ENCODE data around the gene SEMA3F. TPM values are rescaled to one million over a fixed set of nuclear protein-coding genes. Genes with fewer than 3 reads are reported as not detected.

Gene SEMA3F
- total RNA-seq, 5 donors from 2014 or later (not counting 1 experiment from before 2014, with no cell fraction given) = 0.32 to 0.46 (median 0.36) TPM; not detected in 1

GRCh38 chr3:50120364-50121071 is 34.6 kb upstream of the SEMA3F start:
- peaks cover 15 to 57% of the 10 kb centered on the region in 2 donors for H3K36me3 ChIP-seq (ENCODE audit: control insufficient read depth in 2 of 2, extremely low read depth in 1 of 2, insufficient read depth in 1 of 2, low read length in 1 of 2)
- H3K27ac Mint-ChIP-seq = no peak overlapping the region

GRCh38 chr3:50121072-50122032 is 33.8 kb upstream of the SEMA3F start:
- ATAC-seq (replicated peaks in 1 of 4) (peak; percentile 78 to 86 (median 82)), DNase-seq (peak; percentile 25 to 86 (median 64))
- peaks cover 22% of the 10 kb centered on the region for H3K36me3 Mint-ChIP-seq
- Histone ChIP-seq H3K27me3 (replicated peaks in 1 of 2; ENCODE audit: control insufficient read depth in 2 of 2, extremely low read depth in 1 of 2, insufficient read depth in 2 of 2, low read length in 1 of 2) (no peaks in the 10 kb centered on the region), H3K36me3 (ENCODE audit: control insufficient read depth in 2 of 2, extremely low read depth in 1 of 2, insufficient read depth in 1 of 2, low read length in 1 of 2) (peaks cover 15 to 49% of the 10 kb centered on the region in 2 donors), H3K9me3 (no peaks in the 10 kb centered on the region), H3K4me3 (ENCODE audit: control insufficient read depth in 1 of 2, extremely low read depth in 1 of 2, low read length in 1 of 2) (no peak overlapping the region), H3K4me1 (ENCODE audit: control insufficient read depth in 1 of 2, extremely low read depth in 1 of 2, insufficient read depth in 2 of 2, low read length in 2 of 2) (peaks cover 0 to 11% of the 10 kb centered on the region in 2 experiments), H3K27ac (ENCODE audit: low read length) (no peak overlapping the region)
- peaks cover 0 to 4% (median 0%) of the 10 kb centered on the region in 3 donors for H3K4me1 Mint-ChIP-seq
- POLR2A ChIA-PET = no interaction called here
- no peak overlapping the region for H3K4me3 Mint-ChIP-seq
- WGBS (ENCODE audit: insufficient coverage) = 39% methylated on average over 10 of the region's 13 CpGs
- CTCF ChIA-PET = interaction anchor here (0.6 to 1.5 kb wide), 3 partner anchors 28 to 126 kb away, joined by 3 to 5 read pairs (median 3); no protein-coding TSS in a partner anchor
- H3K27me3 Mint-ChIP-seq = no peaks in the 10 kb centered on the region
- H3K27ac Mint-ChIP-seq = no peak overlapping the region
- H3K9me3 Mint-ChIP-seq = no peaks in the 10 kb centered on the region

More at GRCh38 chr3:50120364-50121071, 34.6 kb upstream of the SEMA3F start:
- Mint-ChIP-seq H3K27me3 (no peaks in the 10 kb centered on the region), H3K4me3 (no peak overlapping the region), H3K4me1 (peaks cover 0 to 4% (median 0%) of the 10 kb centered on the region in 3 donors), H3K9me3 (no peaks in the 10 kb centered on the region), H3K36me3 (peaks cover 30% of the 10 kb centered on the region)
- Histone ChIP-seq H3K9me3 (no peaks in the 10 kb centered on the region), H3K4me3 (ENCODE audit: control insufficient read depth in 1 of 2, extremely low read depth in 1 of 2, low read length in 1 of 2) (no peak overlapping the region), H3K27ac (ENCODE audit: low read length) (no peak overlapping the region), H3K27me3 (replicated peaks in 1 of 2; ENCODE audit: control insufficient read depth in 2 of 2, extremely low read depth in 1 of 2, insufficient read depth in 2 of 2, low read length in 1 of 2) (no peaks in the 10 kb centered on the region), H3K4me1 (ENCODE audit: control insufficient read depth in 1 of 2, extremely low read depth in 1 of 2, insufficient read depth in 2 of 2, low read length in 2 of 2) (peaks cover 0 to 11% of the 10 kb centered on the region in 2 experiments)
- CTCF ChIA-PET = interaction anchor here (0.6 to 1.5 kb wide), 5 partner anchors 27 to 317 kb away, joined by 3 to 5 read pairs (median 3); partner anchors contain the start of gene INKA1 (in 1 of the 2)
- 89% methylated on average over 8 of the region's 10 CpGs for WGBS (ENCODE audit: insufficient coverage)
- ATAC-seq (replicated peaks in 1 of 4) = peak in 2 of 4 experiments; percentile 6 to 7
- POLR2A ChIA-PET = no interaction called here
- DNase-seq = no peak

GRCh38 chr3:50122071-50122470 is 33.1 kb upstream of the SEMA3F start:
- no peak for DNase-seq
- CTCF ChIA-PET = interaction anchor here in 1 of 2 donors (1.0 kb wide), 1 partner anchor 124 kb away, joined by 4 read pairs; no protein-coding TSS in a partner anchor
- H3K27ac ChIP-seq (ENCODE audit: low read length) = no peak overlapping the region
- peaks cover 0 to 11% of the 10 kb centered on the region in 2 experiments for H3K4me1 ChIP-seq (ENCODE audit: control insufficient read depth in 1 of 2, extremely low read depth in 1 of 2, insufficient read depth in 2 of 2, low read length in 2 of 2)
- no peak overlapping the region for H3K4me3 Mint-ChIP-seq
- peaks cover 15 to 42% of the 10 kb centered on the region in 2 donors for H3K36me3 ChIP-seq (ENCODE audit: control insufficient read depth in 2 of 2, extremely low read depth in 1 of 2, insufficient read depth in 1 of 2, low read length in 1 of 2)
- no peak overlapping the region for H3K27ac Mint-ChIP-seq
- H3K27me3 Mint-ChIP-seq = no peaks in the 10 kb centered on the region
- POLR2A ChIA-PET = no interaction called here
- no peaks in the 10 kb centered on the region for H3K9me3 ChIP-seq
- H3K36me3 Mint-ChIP-seq = peaks cover 15% of the 10 kb centered on the region
- no peak overlapping the region for H3K4me3 ChIP-seq (ENCODE audit: control insufficient read depth in 1 of 2, extremely low read depth in 1 of 2, low read length in 1 of 2)
- no peaks in the 10 kb centered on the region for H3K9me3 Mint-ChIP-seq
- peaks cover 0 to 2% of the 10 kb centered on the region in 2 experiments for H3K27me3 ChIP-seq (replicated peaks in 1 of 2; ENCODE audit: control insufficient read depth in 2 of 2, extremely low read depth in 1 of 2, insufficient read depth in 2 of 2, low read length in 1 of 2)
- H3K4me1 Mint-ChIP-seq = peaks cover 0 to 4% (median 0%) of the 10 kb centered on the region in 3 donors
- 100% methylated on average over 2 of the region's 2 CpGs for WGBS (ENCODE audit: insufficient coverage)
- ATAC-seq (replicated peaks in 1 of 4) = no peak

DNA sequence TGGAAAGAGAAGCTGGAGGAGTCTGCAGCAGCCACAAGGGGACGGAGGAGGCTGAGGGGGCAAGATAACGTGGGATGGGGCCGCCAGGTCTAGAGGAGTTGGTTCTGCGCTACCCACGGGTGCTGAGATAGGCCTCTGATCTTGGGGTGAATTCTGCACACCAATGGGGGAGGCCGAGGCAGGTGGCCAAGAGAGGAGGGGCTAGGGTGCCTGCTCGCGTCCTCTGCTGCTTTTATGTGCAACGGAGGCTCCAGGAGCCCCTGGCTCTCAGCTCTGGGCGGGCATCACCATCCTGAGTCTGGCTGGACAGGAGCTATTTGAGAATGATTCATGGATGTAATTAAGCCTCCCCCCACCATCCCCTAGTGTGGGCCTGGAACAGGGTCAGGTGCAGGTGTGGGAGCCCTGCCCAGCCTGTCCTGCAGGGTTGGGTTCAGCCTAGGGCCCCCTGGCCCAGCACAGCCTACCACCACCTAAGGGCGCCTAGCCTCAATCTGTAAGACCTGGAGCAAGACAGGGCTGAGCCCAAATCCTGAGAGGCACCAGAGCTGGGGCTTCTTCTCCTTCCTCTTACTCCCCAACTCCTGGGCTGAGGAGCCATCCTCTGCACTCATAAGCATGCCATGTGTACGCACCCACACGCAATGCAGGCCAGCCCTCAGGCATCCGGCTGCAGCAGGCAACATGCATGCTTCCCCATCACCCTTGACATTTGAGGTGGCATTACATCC is 32.3 kb upstream of the SEMA3F start:
- Histone ChIP-seq H3K9me3 (no peaks in the 10 kb centered on the region), H3K4me1 (ENCODE audit: control insufficient read depth in 1 of 2, extremely low read depth in 1 of 2, insufficient read depth in 2 of 2, low read length in 2 of 2) (peaks cover 0 to 11% of the 10 kb centered on the region in 2 experiments), H3K27ac (ENCODE audit: low read length) (no peak overlapping the region), H3K4me3 (ENCODE audit: control insufficient read depth in 1 of 2, extremely low read depth in 1 of 2, low read length in 1 of 2) (no peak overlapping the region), H3K36me3 (ENCODE audit: control insufficient read depth in 2 of 2, extremely low read depth in 1 of 2, insufficient read depth in 1 of 2, low read length in 1 of 2) (peaks cover 14 to 34% of the 10 kb centered on the region in 2 donors), H3K27me3 (replicated peaks in 1 of 2; ENCODE audit: control insufficient read depth in 2 of 2, extremely low read depth in 1 of 2, insufficient read depth in 2 of 2, low read length in 1 of 2) (peaks cover 0 to 3% of the 10 kb centered on the region in 2 experiments)
- Mint-ChIP-seq H3K4me3 (no peak overlapping the region), H3K9me3 (no peaks in the 10 kb centered on the region), H3K4me1 (peaks cover 0 to 4% (median 0%) of the 10 kb centered on the region in 3 donors), H3K27ac (peak overlapping the region in 1 of 2 donors; percentile 23), H3K27me3 (no peaks in the 10 kb centered on the region), H3K36me3 (peaks cover 12% of the 10 kb centered on the region)
- POLR2A ChIA-PET = no interaction called here
- CTCF ChIA-PET = interaction anchor here (0.6 to 1.0 kb wide), 3 partner anchors 123 to 307 kb away, joined by 3 to 5 read pairs (median 4); no protein-coding TSS in a partner anchor
- ATAC-seq (replicated peaks in 1 of 4) = no peak
- DNase-seq = no peak
- WGBS (ENCODE audit: insufficient coverage) = 82% methylated on average over 10 of the region's 14 CpGs

GRCh38 chr3:50123394-50124051 is 31.6 kb upstream of the SEMA3F start:
- no peak for DNase-seq
- H3K4me1 Mint-ChIP-seq = peaks cover 0 to 4% (median 0%) of the 10 kb centered on the region in 3 donors
- H3K27ac ChIP-seq (ENCODE audit: low read length) = no peak overlapping the region
- H3K4me1 ChIP-seq (ENCODE audit: control insufficient read depth in 1 of 2, extremely low read depth in 1 of 2, insufficient read depth in 2 of 2, low read length in 2 of 2) = peaks cover 0 to 11% of the 10 kb centered on the region in 2 experiments
- ChIA-PET CTCF (no interaction called here), POLR2A (no interaction called here)
- peak overlapping the region in 1 of 2 donors; percentile 23 for H3K27ac Mint-ChIP-seq
- WGBS (ENCODE audit: insufficient coverage) = 85% methylated on average over 4 of the region's 4 CpGs
- H3K4me3 Mint-ChIP-seq = no peak overlapping the region
- no peak overlapping the region for H3K4me3 ChIP-seq (ENCODE audit: control insufficient read depth in 1 of 2, extremely low read depth in 1 of 2, low read length in 1 of 2)
- peaks cover 0 to 3% of the 10 kb centered on the region in 2 experiments for H3K27me3 ChIP-seq (replicated peaks in 1 of 2; ENCODE audit: control insufficient read depth in 2 of 2, extremely low read depth in 1 of 2, insufficient read depth in 2 of 2, low read length in 1 of 2)
- no peaks in the 10 kb centered on the region for H3K27me3 Mint-ChIP-seq
- no peak for ATAC-seq (replicated peaks in 1 of 4)
- peaks cover 10 to 27% of the 10 kb centered on the region in 2 donors for H3K36me3 ChIP-seq (ENCODE audit: control insufficient read depth in 2 of 2, extremely low read depth in 1 of 2, insufficient read depth in 1 of 2, low read length in 1 of 2)
- H3K9me3 Mint-ChIP-seq = no peaks in the 10 kb centered on the region
- no peaks in the 10 kb centered on the region for H3K9me3 ChIP-seq
- H3K36me3 Mint-ChIP-seq = peaks cover 5% of the 10 kb centered on the region
